ENCODE measurements around the gene NUP93. TPM values are rescaled to one million over a fixed set of nuclear protein-coding genes. Genes with fewer than 3 reads are reported as not detected.

NUP93 gene
- total and polyA plus RNA-seq, 2 of the 8 experiments (the other 6 are each of a cell fraction or from before 2014, with no cell fraction given): 147 to 201 TPM

DNA sequence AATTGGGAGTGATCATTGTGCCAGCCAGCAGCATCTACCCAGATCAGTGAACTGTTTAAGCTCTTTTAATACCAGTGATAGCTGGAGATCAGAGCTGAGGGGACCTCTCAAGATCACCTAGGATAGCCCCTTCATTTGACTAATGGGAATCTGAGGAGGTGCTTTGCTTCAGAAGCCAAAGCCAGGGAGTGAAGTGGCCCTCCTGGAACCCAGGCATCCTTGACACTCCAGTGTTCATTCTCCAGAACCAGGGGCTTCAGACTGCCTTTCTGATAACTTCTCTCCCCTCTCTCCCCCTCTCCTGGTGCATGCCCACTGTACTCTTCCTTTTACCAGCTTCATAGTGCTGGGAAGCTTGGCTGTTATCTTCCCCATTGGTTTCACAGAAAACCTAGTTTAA is 87.1 kb downstream of the NUP93 start (continued):
- no peak for TF ChIP-seq KDM4A (IDR thresholded peaks at IDR 0.05; ENCODE audit: low read depth, low read length, severe bottlenecking)

All from H1 (cell line).